Measurements from ENCODE around the gene FRYL.

FRYL gene

GRCh38 chr4:48570646-48571220 lies 209.3 kb downstream of the FRYL start:
- no peak for DNase-seq (ENCODE audit: extremely low read depth in 1 of 2, low read depth in 1 of 2)

- no peak for DNase-seq (ENCODE audit: extremely low read depth in 1 of 2, low read depth in 1 of 2)
Observed at GRCh38 chr4:48566034-48566384, 214.1 kb downstream of the FRYL start.

- DNase-seq (ENCODE audit: extremely low read depth in 1 of 2, low read depth in 1 of 2): no peak
Observed at GRCh38 chr4:48565362-48566033, 214.6 kb downstream of the FRYL start.

GRCh38 chr4:48564151-48564550 lies 215.9 kb downstream of the FRYL start:
- DNase-seq (ENCODE audit: extremely low read depth in 1 of 2, low read depth in 1 of 2): no peak

- no peak for DNase-seq (ENCODE audit: extremely low read depth in 1 of 2, low read depth in 1 of 2)
Observed at GRCh38 chr4:48558819-48559218, 221.3 kb downstream of the FRYL start.

- no peak for DNase-seq (ENCODE audit: extremely low read depth in 1 of 2, low read depth in 1 of 2)
Observed at GRCh38 chr4:48558026-48558425, 222.1 kb downstream of the FRYL start.

- DNase-seq (ENCODE audit: extremely low read depth in 1 of 2, low read depth in 1 of 2): no peak
Observed at GRCh38 chr4:48557478-48557877, 222.6 kb downstream of the FRYL start.

- no peak for DNase-seq (ENCODE audit: extremely low read depth in 1 of 2, low read depth in 1 of 2)
Observed at GRCh38 chr4:48556268-48556667, 223.8 kb downstream of the FRYL start.

- no peak for DNase-seq (ENCODE audit: extremely low read depth in 1 of 2, low read depth in 1 of 2)
Observed at GRCh38 chr4:48554606-48555005, 225.5 kb downstream of the FRYL start.

- DNase-seq (ENCODE audit: extremely low read depth in 1 of 2, low read depth in 1 of 2): no peak
Observed at GRCh38 chr4:48553720-48554119, 226.4 kb downstream of the FRYL start.

- DNase-seq (ENCODE audit: extremely low read depth in 1 of 2, low read depth in 1 of 2): no peak
Observed at GRCh38 chr4:48546336-48546735, 233.7 kb downstream of the FRYL start.

GRCh38 chr4:48543796-48544195 lies 236.3 kb downstream of the FRYL start:
- no peak for DNase-seq (ENCODE audit: extremely low read depth in 1 of 2, low read depth in 1 of 2)

GRCh38 chr4:48542888-48543287 lies 237.2 kb downstream of the FRYL start:
- DNase-seq (ENCODE audit: extremely low read depth in 1 of 2, low read depth in 1 of 2): no peak

GRCh38 chr4:48539597-48539996 lies 240.5 kb downstream of the FRYL start:
- DNase-seq (ENCODE audit: extremely low read depth in 1 of 2, low read depth in 1 of 2): no peak

GRCh38 chr4:48538358-48538757 lies 241.7 kb downstream of the FRYL start:
- DNase-seq (ENCODE audit: extremely low read depth in 1 of 2, low read depth in 1 of 2): no peak

GRCh38 chr4:48526406-48526805 lies 253.7 kb downstream of the FRYL start:
- no peak for DNase-seq (ENCODE audit: extremely low read depth in 1 of 2, low read depth in 1 of 2)

GRCh38 chr4:48518143-48518542 lies 261.9 kb downstream of the FRYL start:
- no peak for DNase-seq (ENCODE audit: extremely low read depth in 1 of 2, low read depth in 1 of 2)

- DNase-seq (ENCODE audit: extremely low read depth in 1 of 2, low read depth in 1 of 2): no peak
Observed at GRCh38 chr4:48509543-48509942, 270.5 kb downstream of the FRYL start.

- DNase-seq (ENCODE audit: extremely low read depth in 1 of 2, low read depth in 1 of 2): no peak
Observed at GRCh38 chr4:48506716-48507115, 273.4 kb downstream of the FRYL start.

GRCh38 chr4:48504352-48504751 lies 275.7 kb downstream of the FRYL start:
- no peak for DNase-seq (ENCODE audit: extremely low read depth in 1 of 2, low read depth in 1 of 2)

GRCh38 chr4:48504026-48504330 lies 276.1 kb downstream of the FRYL start:
- no peak for DNase-seq (ENCODE audit: extremely low read depth in 1 of 2, low read depth in 1 of 2)

GRCh38 chr4:48503233-48504025 lies 276.6 kb downstream of the FRYL start:
- no peak for DNase-seq (ENCODE audit: extremely low read depth in 1 of 2, low read depth in 1 of 2)
